Naive thymus-derived CD4-positive, alpha-beta T cell (primary cell): ENCODE measurements around the gene NAV2. TPM values are rescaled to one million over a fixed set of nuclear protein-coding genes. Genes with fewer than 3 reads are reported as not detected.

ENCODE experiments used
- ATAC-seq: fragments of 150-1000 bp; cut with Tn5 transposase; 2 replicates; pipeline ENCODE4 v1.10.0; 2021; ENCODE audit warnings: mild to moderate bottlenecking, moderate library complexity
- CTCF ChIA-PET: fragments of 350-600 bp; sonication (Branson Sonifier 250); formaldehyde crosslinking; loops from one replicate; lab custom pipeline; 2021; ENCODE audit warnings: antibody characterized with exemption; lab: Charles Lee
- POLR2A ChIA-PET: fragments of 350-600 bp; sonication (Branson Sonifier 250); formaldehyde crosslinking; loops from one replicate; lab custom pipeline; 2021; ENCODE audit warnings: antibody characterized with exemption, inconsistent platforms; lab: Charles Lee
- DNase-seq, 9 donors: peaks; one replicate each; pipeline versions ENCODE4 v3.0.0 to v3.0.0-alpha.2; 2020 to 2022; ENCODE audit warnings: mixed read lengths in 1 of 9
- H3K27ac ChIP-seq: one replicate; pipeline ENCODE4 v1.7.0; 2013; ENCODE audit warnings: mild to moderate bottlenecking, low read depth, low read length, moderate library complexity
- H3K27me3 ChIP-seq, 2 donors: one replicate each; pipeline ENCODE4 v1.7.0; 2013; ENCODE audit warnings: low read length in 2 of 2, mild to moderate bottlenecking in 2 of 2, moderate library complexity in 2 of 2; ENCODE audit not compliant: control insufficient read depth in 2 of 2, insufficient read depth in 2 of 2
- H3K36me3 ChIP-seq, 3 experiments: 1 replicate in 2 of 3; 2 replicates in 1 of 3; pipeline ENCODE4 v1.7.0; 2013; ENCODE audit warnings: low read length in 3 of 3, mild to moderate bottlenecking in 3 of 3, moderate library complexity in 1 of 3; ENCODE audit not compliant: insufficient read depth in 3 of 3, control insufficient read depth in 2 of 3
- H3K4me1 ChIP-seq, 2 donors: one replicate each; pipeline ENCODE4 v1.7.0; 2013; ENCODE audit warnings: low read length in 2 of 2, mild to moderate bottlenecking in 2 of 2, moderate library complexity in 1 of 2; ENCODE audit not compliant: control insufficient read depth in 2 of 2, insufficient read depth in 2 of 2
- H3K4me3 ChIP-seq: 2 replicates; pipeline ENCODE4 v1.7.0; 2013; ENCODE audit warnings: mild to moderate bottlenecking, low read length
- H3K9me3 ChIP-seq, 3 experiments: 1 replicate in 2 of 3; 2 replicates in 1 of 3; pipeline ENCODE4 v1.7.0; 2013; ENCODE audit warnings: low read length in 3 of 3; ENCODE audit not compliant: control insufficient read depth in 2 of 3
- H3K27ac Mint-ChIP-seq, 9 donors: one replicate each; pipeline ENCODE4 v1.8.0; 2020 to 2022; ENCODE audit warnings: mixed read lengths in 9 of 9, mild to moderate bottlenecking in 8 of 9, moderate library complexity in 5 of 9, inconsistent platforms in 2 of 9
- H3K27me3 Mint-ChIP-seq, 5 donors: one replicate each; pipeline ENCODE4 v1.8.0; 2021 to 2022; ENCODE audit warnings: mixed read lengths in 5 of 5, mild to moderate bottlenecking in 1 of 5
- H3K36me3 Mint-ChIP-seq, 5 donors: one replicate each; pipeline ENCODE4 v1.8.0; 2020 to 2022; ENCODE audit warnings: mixed read lengths in 5 of 5, mild to moderate bottlenecking in 3 of 5, inconsistent platforms in 1 of 5
- H3K4me1 Mint-ChIP-seq, 7 donors: one replicate each; pipeline ENCODE4 v1.8.0; 2020 to 2022; ENCODE audit warnings: mixed read lengths in 7 of 7, mild to moderate bottlenecking in 3 of 7, inconsistent platforms in 1 of 7
- H3K4me3 Mint-ChIP-seq, 10 donors: one replicate each; pipeline ENCODE4 v1.8.0; 2020 to 2022; ENCODE audit warnings: mild to moderate bottlenecking in 10 of 10, mixed read lengths in 10 of 10, moderate library complexity in 6 of 10, inconsistent platforms in 2 of 10
- H3K9me3 Mint-ChIP-seq, 11 donors: one replicate each; pipeline ENCODE4 v1.8.0; 2020 to 2022; ENCODE audit warnings: mixed read lengths in 11 of 11, mild to moderate bottlenecking in 4 of 11, inconsistent platforms in 1 of 11, moderate library complexity in 1 of 11
- intact Hi-C, 2 donors: fragments of 100-400 bp; cut with micrococcal nuclease; formaldehyde crosslinking; loops; one replicate each; pipeline ENCODE4 v1.15.1; 2023
- polyA plus RNA-seq, 2 donors: library from polyadenylated mRNA; unstranded; fragments of 300-500 nt; fragmentation: Illumina TruSeq; gene quantifications; one replicate each; pipeline ENCODE4 v1.2.3, GENCODE V29; 2021
- total RNA-seq, 6 experiments: library from RNA in 5 of 6; stranded (reverse) in 5 of 6; gene quantifications; 1 replicate in 5 of 6; 2 replicates in 1 of 6; pipeline ENCODE4 v1.2.3 and lab custom pipeline; 2021 to 2026

Gene NAV2
- total and polyA plus RNA-seq, 7 experiments from 2014 or later = 0.24 to 2.2 (median 0.48) TPM; not detected in 2

GRCh38 chr11:19723572-19724342 lies 11.1 kb downstream of the NAV2 start:
- Histone ChIP-seq H3K4me1 (peaks cover 17 to 25% of the 10 kb centered on the region in 2 donors), H3K9me3 (no peaks in the 10 kb centered on the region), H3K4me3 (no peak overlapping the region), H3K36me3 (no peaks in the 10 kb centered on the region), H3K27me3 (no peaks in the 10 kb centered on the region), H3K27ac (no peak overlapping the region)
- H3K27me3 Mint-ChIP-seq = peaks cover 0 to 25% (median 0%) of the 10 kb centered on the region in 5 donors
- ATAC-seq = peak; percentile 80
- peak overlapping the region; percentile 34 to 92 (median 75) for H3K27ac Mint-ChIP-seq
- CTCF ChIA-PET = interaction anchor here (0.6 kb wide), 1 partner anchor 18 kb away, joined by 3 read pairs; no protein-coding TSS in a partner anchor
- intact Hi-C loops = loop anchor here (1.0 kb wide), 1 partner anchor 11 kb away; the partner anchor contains the start of gene NAV2 (in 2 of the 2)
- H3K4me1 Mint-ChIP-seq = peaks cover 16 to 30% (median 21%) of the 10 kb centered on the region in 7 donors
- H3K9me3 Mint-ChIP-seq = no peaks in the 10 kb centered on the region
- peak in 5 of 9 donors; percentile 7 to 34 (median 19) for DNase-seq
- peak overlapping the region in 8 of 10 donors; percentile 4 to 66 (median 38) for H3K4me3 Mint-ChIP-seq
- POLR2A ChIA-PET = interaction anchor here (1.6 kb wide), 1 partner anchor 11 kb away, joined by 5 read pairs; the partner anchor contains the start of gene NAV2
- no peaks in the 10 kb centered on the region for H3K36me3 Mint-ChIP-seq

GRCh38 chr11:19724765-19725164 lies 12.1 kb downstream of the NAV2 start:
- intact Hi-C loops = no loop called here
- H3K36me3 ChIP-seq = no peaks in the 10 kb centered on the region
- Mint-ChIP-seq H3K4me3 (no peak overlapping the region), H3K27me3 (peaks cover 0 to 19% (median 0%) of the 10 kb centered on the region in 5 donors), H3K27ac (peak overlapping the region in 1 of 9 donors; percentile 92), H3K9me3 (peaks cover 0 to 4% (median 0%) of the 10 kb centered on the region in 11 donors), H3K4me1 (peaks cover 16 to 30% (median 21%) of the 10 kb centered on the region in 7 donors), H3K36me3 (no peaks in the 10 kb centered on the region)
- H3K4me3 ChIP-seq = no peak overlapping the region
- no peak overlapping the region for H3K27ac ChIP-seq
- no peak for DNase-seq
- POLR2A ChIA-PET = interaction anchor here (1.6 kb wide), 1 partner anchor 12 kb away, joined by 5 read pairs; the partner anchor contains the start of gene NAV2
- H3K27me3 ChIP-seq = no peaks in the 10 kb centered on the region
- CTCF ChIA-PET = no interaction called here
- no peaks in the 10 kb centered on the region for H3K9me3 ChIP-seq
- peaks cover 17 to 25% of the 10 kb centered on the region in 2 donors for H3K4me1 ChIP-seq
- no peak for ATAC-seq

- intact Hi-C loops = no loop called here
- H3K27ac Mint-ChIP-seq = peak overlapping the region in 1 of 9 donors; percentile 92
- no peaks in the 10 kb centered on the region for H3K27me3 ChIP-seq
- CTCF ChIA-PET = no interaction called here
- no peak overlapping the region for H3K27ac ChIP-seq
- POLR2A ChIA-PET = no interaction called here
- H3K36me3 Mint-ChIP-seq = no peaks in the 10 kb centered on the region
- no peaks in the 10 kb centered on the region for H3K9me3 ChIP-seq
- peaks cover 17 to 25% of the 10 kb centered on the region in 2 donors for H3K4me1 ChIP-seq
- H3K36me3 ChIP-seq = no peaks in the 10 kb centered on the region
- H3K4me3 ChIP-seq = no peak overlapping the region
- ATAC-seq (no peak), DNase-seq (no peak)
- H3K4me3 Mint-ChIP-seq = no peak overlapping the region
- peaks cover 0 to 17% (median 0%) of the 10 kb centered on the region in 5 donors for H3K27me3 Mint-ChIP-seq
- H3K4me1 Mint-ChIP-seq = peaks cover 16 to 30% (median 21%) of the 10 kb centered on the region in 7 donors
- H3K9me3 Mint-ChIP-seq = peaks cover 0 to 4% (median 0%) of the 10 kb centered on the region in 11 donors
Measured at GRCh38 chr11:19725379-19726079, 12.9 kb downstream of the NAV2 start.

- Histone ChIP-seq H3K27ac (no peak overlapping the region), H3K27me3 (no peaks in the 10 kb centered on the region), H3K4me3 (no peak overlapping the region), H3K4me1 (peaks cover 17 to 25% of the 10 kb centered on the region in 2 donors), H3K9me3 (no peaks in the 10 kb centered on the region), H3K36me3 (no peaks in the 10 kb centered on the region)
- ATAC-seq = no peak
- no peak for DNase-seq
- Mint-ChIP-seq H3K4me1 (peaks cover 16 to 29% (median 21%) of the 10 kb centered on the region in 7 donors), H3K9me3 (peaks cover 0 to 4% (median 0%) of the 10 kb centered on the region in 11 donors), H3K27me3 (peaks cover 0 to 9% (median 5%) of the 10 kb centered on the region in 5 donors), H3K36me3 (no peaks in the 10 kb centered on the region), H3K27ac (no peak overlapping the region), H3K4me3 (no peak overlapping the region)
- POLR2A ChIA-PET = no interaction called here
- intact Hi-C loops = no loop called here
- CTCF ChIA-PET = no interaction called here
Measured at GRCh38 chr11:19727246-19727645, 14.6 kb downstream of the NAV2 start.

- no peaks in the 10 kb centered on the region for H3K9me3 ChIP-seq
- no peak for ATAC-seq
- no peaks in the 10 kb centered on the region for H3K27me3 ChIP-seq
- POLR2A ChIA-PET = no interaction called here
- no peak overlapping the region for H3K27ac ChIP-seq
- no peaks in the 10 kb centered on the region for H3K36me3 Mint-ChIP-seq
- H3K27me3 Mint-ChIP-seq = peaks cover 0 to 12% (median 5%) of the 10 kb centered on the region in 5 donors
- peaks cover 0 to 4% (median 0%) of the 10 kb centered on the region in 11 donors for H3K9me3 Mint-ChIP-seq
- CTCF ChIA-PET = no interaction called here
- no peak overlapping the region for H3K27ac Mint-ChIP-seq
- peaks cover 9 to 14% of the 10 kb centered on the region in 2 donors for H3K4me1 ChIP-seq
- no peak overlapping the region for H3K4me3 ChIP-seq
- no peak for DNase-seq
- H3K36me3 ChIP-seq = no peaks in the 10 kb centered on the region
- H3K4me3 Mint-ChIP-seq = no peak overlapping the region
- intact Hi-C loops = no loop called here
- H3K4me1 Mint-ChIP-seq = peaks cover 8 to 17% (median 10%) of the 10 kb centered on the region in 7 donors
Measured at GRCh38 chr11:19728436-19728835, 15.8 kb downstream of the NAV2 start.

- no peaks in the 10 kb centered on the region for H3K9me3 ChIP-seq
- intact Hi-C loops = no loop called here
- Mint-ChIP-seq H3K4me3 (no peak overlapping the region), H3K36me3 (no peaks in the 10 kb centered on the region), H3K27me3 (peaks cover 0 to 16% (median 5%) of the 10 kb centered on the region in 5 donors), H3K4me1 (peaks cover 1 to 10% (median 3%) of the 10 kb centered on the region in 7 donors), H3K9me3 (peaks cover 0 to 4% (median 0%) of the 10 kb centered on the region in 11 donors), H3K27ac (peak overlapping the region in 1 of 9 donors; percentile 41)
- H3K4me3 ChIP-seq = no peak overlapping the region
- H3K4me1 ChIP-seq = peaks cover 2 to 8% of the 10 kb centered on the region in 2 donors
- ATAC-seq = no peak
- ChIA-PET CTCF (no interaction called here), POLR2A (no interaction called here)
- no peaks in the 10 kb centered on the region for H3K36me3 ChIP-seq
- H3K27me3 ChIP-seq = no peaks in the 10 kb centered on the region
- no peak overlapping the region for H3K27ac ChIP-seq
- DNase-seq = no peak
Measured at GRCh38 chr11:19729141-19729540, 16.5 kb downstream of the NAV2 start.
